Keratinocyte (primary cell): ENCODE results near the gene SUN3. TPM values are rescaled to one million over a fixed set of nuclear protein-coding genes. Genes with fewer than 3 reads are reported as not detected.

ENCODE experiments used
- DNase-seq: peaks from one replicate; pipeline ENCODE4 v3.0.0-alpha.2; 2011; ENCODE audit warnings: low read depth, missing footprints, low spot score
- FAIRE-seq: peaks from 2 replicates; lab custom pipeline; 2011; peaks lifted over from hg19 to GRCh38; lab: Jason Lieb, UNC
- H2AFZ ChIP-seq: 2 replicates; pipeline ENCODE4 v1.6.0; 2012; ENCODE audit warnings: low read length, control low read depth, inconsistent platforms; ENCODE audit not compliant: control insufficient read depth
- H3K27ac ChIP-seq: 2 replicates; pipeline ENCODE4 v1.5.1; 2011; ENCODE audit warnings: low read length; ENCODE audit not compliant: control insufficient read depth, insufficient read depth
- H3K27me3 ChIP-seq: 3 replicates; pipeline ENCODE4 v1.6.0; 2011; ENCODE audit warnings: low read length; ENCODE audit not compliant: control insufficient read depth, insufficient read depth; ENCODE audit errors: extremely low read depth
- H3K36me3 ChIP-seq, 2 experiments: 2 replicates in 1 of 2; 3 replicates in 1 of 2; pipeline ENCODE4 v1.5.1; 2011; ENCODE audit warnings: low read length in 2 of 2, mild to moderate bottlenecking in 1 of 2; ENCODE audit not compliant: control insufficient read depth in 2 of 2, insufficient read depth in 2 of 2; ENCODE audit errors: extremely low read depth in 1 of 2
- H3K4me1 ChIP-seq: 3 replicates; pipeline ENCODE4 v1.5.1; 2011; ENCODE audit warnings: low read length; ENCODE audit not compliant: control insufficient read depth, insufficient read depth; ENCODE audit errors: extremely low read depth
- H3K4me2 ChIP-seq: 3 replicates; pipeline ENCODE4 v1.6.0; 2011; ENCODE audit warnings: low read depth, low read length; ENCODE audit not compliant: control insufficient read depth, insufficient read depth; ENCODE audit errors: extremely low read depth
- H3K4me3 ChIP-seq, 3 experiments: fragments of 200-600 bp in 1 of 3; sonication (generic) in 1 of 3; 2 replicates in 2 of 3; 3 replicates in 1 of 3; pipeline ENCODE4 v1.5.1; 2011 to 2016; ENCODE audit warnings: low read length in 3 of 3, mild to moderate bottlenecking in 3 of 3, control low read depth in 2 of 3, inconsistent platforms in 1 of 3, low read depth in 1 of 3, mixed read lengths in 1 of 3, mixed run types in 1 of 3, moderate library complexity in 1 of 3; ENCODE audit not compliant: control insufficient read depth in 2 of 3, insufficient read depth in 2 of 3; ENCODE audit errors: extremely low read depth in 1 of 3
- H3K79me2 ChIP-seq: 2 replicates; pipeline ENCODE4 v1.6.0; 2012; ENCODE audit warnings: low read length; ENCODE audit not compliant: control insufficient read depth, insufficient read depth
- H3K9ac ChIP-seq: 3 replicates; pipeline ENCODE4 v1.6.0; 2011; ENCODE audit warnings: low read length; ENCODE audit not compliant: control insufficient read depth, insufficient read depth; ENCODE audit errors: extremely low read depth
- H3K9me1 ChIP-seq: 3 replicates; pipeline ENCODE4 v1.6.0; 2011; ENCODE audit warnings: low read length; ENCODE audit not compliant: control insufficient read depth, insufficient read depth; ENCODE audit errors: extremely low read depth
- H3K9me3 ChIP-seq: 2 replicates; pipeline ENCODE4 v1.5.1; 2012; ENCODE audit warnings: low read depth, low read length; ENCODE audit not compliant: control insufficient read depth
- H4K20me1 ChIP-seq: 3 replicates; pipeline ENCODE4 v1.6.0; 2011; ENCODE audit warnings: low read length; ENCODE audit not compliant: control insufficient read depth, insufficient read depth; ENCODE audit errors: extremely low read depth
- EZH2 ChIP-seq: IDR thresholded peaks from one replicate; pipeline ENCODE4 v1.6.1; 2012; ENCODE audit warnings: inconsistent platforms, mild to moderate bottlenecking, low read length, moderate library complexity
- dilution Hi-C: fragments of 300-500 bp; cut with MboI; formaldehyde crosslinking; loops from one replicate; pipeline ENCODE4 v1.7.0; 2020; ENCODE audit warnings: low sequenced_read_pairs; ENCODE audit not compliant: extremely low pct_ligation_motif_present
- polyA plus RNA-seq, 5 experiments: library from polyadenylated mRNA; depleted of rRNA in 3 of 5; stranded (reverse) in 3 of 5; stranded (forward) in 1 of 5; unstranded in 1 of 5; fragments of >200 nt; gene quantifications; 1 replicate in 1 of 5; 2 replicates in 3 of 5; 3 replicates in 1 of 5; pipeline versions ENCODE4 v1.2.1 to v1.2.3, GENCODE V29; 2011 to 2012; ENCODE audit warnings: missing spikeins in 2 of 5, low read depth in 1 of 5, low replicate concordance in 1 of 5
- TF ChIP-seq, protein P1 (sequence below), 3 experiments: IDR thresholded peaks in 1 of 3; conservative IDR thresholded peaks in 1 of 3; optimal IDR thresholded peaks in 1 of 3; 2 replicates in 2 of 3; 3 replicates in 1 of 3; pipeline versions ENCODE3 to v1.5.1; 2011; ENCODE audit warnings: low read length in 3 of 3, mild to moderate bottlenecking in 3 of 3, moderate library complexity in 2 of 3, control low read depth in 1 of 3, inconsistent platforms in 1 of 3; ENCODE audit not compliant: insufficient read depth in 2 of 3; ENCODE audit errors: extremely low read depth in 1 of 3

Gene SUN3
- polyA plus RNA-seq, 1 donor (not counting 4 experiments of a cell fraction or from before 2014, with no cell fraction given), result not detected

GRCh38 chr7:47942132-47942531, 86.8 kb downstream of the SUN3 start:
- DNase-seq (no peak), FAIRE-seq (no peak)
- TF ChIP-seq EZH2, result no peak
- TF ChIP-seq, protein P1, sequence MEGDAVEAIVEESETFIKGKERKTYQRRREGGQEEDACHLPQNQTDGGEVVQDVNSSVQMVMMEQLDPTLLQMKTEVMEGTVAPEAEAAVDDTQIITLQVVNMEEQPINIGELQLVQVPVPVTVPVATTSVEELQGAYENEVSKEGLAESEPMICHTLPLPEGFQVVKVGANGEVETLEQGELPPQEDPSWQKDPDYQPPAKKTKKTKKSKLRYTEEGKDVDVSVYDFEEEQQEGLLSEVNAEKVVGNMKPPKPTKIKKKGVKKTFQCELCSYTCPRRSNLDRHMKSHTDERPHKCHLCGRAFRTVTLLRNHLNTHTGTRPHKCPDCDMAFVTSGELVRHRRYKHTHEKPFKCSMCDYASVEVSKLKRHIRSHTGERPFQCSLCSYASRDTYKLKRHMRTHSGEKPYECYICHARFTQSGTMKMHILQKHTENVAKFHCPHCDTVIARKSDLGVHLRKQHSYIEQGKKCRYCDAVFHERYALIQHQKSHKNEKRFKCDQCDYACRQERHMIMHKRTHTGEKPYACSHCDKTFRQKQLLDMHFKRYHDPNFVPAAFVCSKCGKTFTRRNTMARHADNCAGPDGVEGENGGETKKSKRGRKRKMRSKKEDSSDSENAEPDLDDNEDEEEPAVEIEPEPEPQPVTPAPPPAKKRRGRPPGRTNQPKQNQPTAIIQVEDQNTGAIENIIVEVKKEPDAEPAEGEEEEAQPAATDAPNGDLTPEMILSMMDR (optimal IDR thresholded peaks at IDR 0.05 in 1 of 3, IDR thresholded peaks at IDR 0.05 in 1 of 3, conservative IDR thresholded peaks at IDR 0.05 in 1 of 3; ENCODE audit: extremely low read depth in 1 of 3, insufficient read depth in 2 of 3, low read length in 3 of 3), result no peak
- Histone ChIP-seq H3K4me2 (no peak overlapping the region), H3K27me3 (no peaks in the 10 kb centered on the region), H3K27ac (no peak overlapping the region), H3K4me1 (peaks cover 6% of the 10 kb centered on the region), H3K9ac (no peak overlapping the region), H3K9me1 (no peaks in the 10 kb centered on the region), H3K4me3 (no peak overlapping the region), H3K36me3 (no peaks in the 10 kb centered on the region), H2AFZ (no peak overlapping the region), H4K20me1 (no peaks in the 10 kb centered on the region), H3K79me2 (no peaks in the 10 kb centered on the region), H3K9me3 (no peaks in the 10 kb centered on the region)
- dilution Hi-C loops, result no loop called here

DNA sequence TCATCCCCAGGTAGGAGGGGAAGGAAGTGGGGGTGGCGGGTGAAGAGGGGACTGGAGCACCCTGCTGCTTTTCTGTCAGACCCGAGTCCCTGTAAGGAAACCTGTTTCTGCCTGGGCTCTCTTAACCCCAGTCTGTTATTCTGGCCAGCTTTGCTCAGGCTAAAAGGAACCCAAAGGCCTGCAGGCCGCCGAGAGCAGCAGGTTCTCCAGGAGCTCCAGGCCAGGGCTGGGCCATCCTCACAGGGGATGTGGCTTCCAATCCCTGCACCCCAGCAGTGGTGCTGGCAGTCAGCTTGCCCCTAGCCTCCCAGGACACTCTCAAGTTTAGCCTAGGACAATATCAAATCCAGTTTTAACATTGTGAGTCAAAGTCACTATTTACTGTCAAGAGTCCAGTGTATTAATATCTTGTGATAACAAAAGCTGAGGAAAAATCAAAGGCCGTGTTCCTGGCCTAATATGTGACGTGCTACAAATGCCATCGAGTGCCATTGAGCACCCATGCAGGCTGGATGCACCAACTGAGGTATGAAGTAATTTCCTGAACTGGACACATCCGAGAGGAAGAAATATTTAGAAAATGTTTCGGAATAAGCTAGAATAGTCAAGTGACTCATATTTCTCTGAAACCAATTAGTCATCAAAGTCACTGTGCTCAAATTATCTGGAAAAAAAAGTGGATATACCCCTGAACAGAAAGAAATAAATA, 87.6 kb downstream of the SUN3 start:
- Histone ChIP-seq H3K4me1 (peaks cover under 1% of the 10 kb centered on the region), H3K9ac (no peak overlapping the region), H3K4me2 (no peak overlapping the region), H2AFZ (no peak overlapping the region), H3K9me1 (no peaks in the 10 kb centered on the region), H3K4me3 (no peak overlapping the region), H3K79me2 (no peaks in the 10 kb centered on the region), H3K36me3 (no peaks in the 10 kb centered on the region), H3K27ac (no peak overlapping the region), H4K20me1 (no peaks in the 10 kb centered on the region), H3K27me3 (no peaks in the 10 kb centered on the region), H3K9me3 (no peaks in the 10 kb centered on the region)
- DNase-seq, result no peak
- FAIRE-seq, result no peak
- TF ChIP-seq, protein P1 (optimal IDR thresholded peaks at IDR 0.05 in 1 of 3, IDR thresholded peaks at IDR 0.05 in 1 of 3, conservative IDR thresholded peaks at IDR 0.05 in 1 of 3; ENCODE audit: extremely low read depth in 1 of 3, insufficient read depth in 2 of 3, low read length in 3 of 3), result no peak
- no peak for TF ChIP-seq EZH2
- dilution Hi-C loops, result no loop called here
